ENCODE measurements around the gene PLP1. TPM values are rescaled to one million over a fixed set of nuclear protein-coding genes. Genes with fewer than 3 reads are reported as not detected.

The PLP1 gene
- total RNA-seq, 4 donors from 2014 or later: 0.19 to 6.2 (median 3.1) TPM

GRCh38 chrX:103793545-103793940, 16.9 kb downstream of the PLP1 start:
- Histone ChIP-seq H3K4me1 (no peaks in the 10 kb centered on the region), H3K4me3 (no peak overlapping the region), H3K27me3 (no peaks in the 10 kb centered on the region), H3K36me3 (no peaks in the 10 kb centered on the region), H3K9me3 (no peaks in the 10 kb centered on the region), H3K27ac (no peak overlapping the region)
- DNase-seq: no peak
- WGBS, 2 donors: 36 to 60% methylated on average over 2 of the region's 2 CpGs
- TF ChIP-seq POLR2A (IDR thresholded peaks at IDR 0.05): no peak
- intact Hi-C loops (cut with DNase I): no loop called here

GRCh38 chrX:103794119-103794518, 17.5 kb downstream of the PLP1 start:
- Histone ChIP-seq H3K36me3 (no peaks in the 10 kb centered on the region), H3K9me3 (no peaks in the 10 kb centered on the region), H3K27me3 (no peaks in the 10 kb centered on the region), H3K4me3 (no peak overlapping the region), H3K4me1 (no peaks in the 10 kb centered on the region), H3K27ac (no peak overlapping the region)
- 55 to 71% methylated on average over 1 to 4 of the region's 4 CpGs for WGBS, 2 donors
- TF ChIP-seq CTCF (IDR thresholded peaks at IDR 0.05): no peak
- TF ChIP-seq POLR2A (IDR thresholded peaks at IDR 0.05): no peak
- no peak for DNase-seq
- intact Hi-C loops (cut with DNase I): no loop called here

GRCh38 chrX:103797691-103798090, 21.1 kb downstream of the PLP1 start:
- TF ChIP-seq POLR2A (IDR thresholded peaks at IDR 0.05) (no peak), CTCF (IDR thresholded peaks at IDR 0.05) (no peak)

GRCh38 chrX:103800318-103800717, 23.7 kb downstream of the PLP1 start:
- Histone ChIP-seq H3K27me3 (no peaks in the 10 kb centered on the region), H3K4me1 (no peaks in the 10 kb centered on the region), H3K27ac (no peak overlapping the region), H3K36me3 (no peaks in the 10 kb centered on the region), H3K9me3 (no peaks in the 10 kb centered on the region), H3K4me3 (no peak overlapping the region)
- 55 to 69% methylated on average over 2 of the region's 2 CpGs for whole genome bisulfite sequencing, 2 donors
- intact Hi-C loops (cut with DNase I): no loop called here
- no peak for TF ChIP-seq POLR2A (IDR thresholded peaks at IDR 0.05)
- TF ChIP-seq CTCF (IDR thresholded peaks at IDR 0.05): no peak
- no peak for DNase-seq

More at GRCh38 chrX:103797691-103798090, 21.1 kb downstream of the PLP1 start:
- Histone ChIP-seq H3K36me3 (no peaks in the 10 kb centered on the region), H3K4me1 (no peaks in the 10 kb centered on the region), H3K27me3 (no peaks in the 10 kb centered on the region), H3K27ac (no peak overlapping the region), H3K9me3 (no peaks in the 10 kb centered on the region), H3K4me3 (no peak overlapping the region)
- DNase-seq: no peak
- intact Hi-C loops (cut with DNase I): no loop called here
- WGBS, 2 donors: 62 to 100% methylated on average over 1 to 2 of the region's 2 CpGs

- no peak overlapping the region for H3K4me3 ChIP-seq
- H3K27me3 ChIP-seq: no peaks in the 10 kb centered on the region
- H3K9me3 ChIP-seq: no peaks in the 10 kb centered on the region
- no peak overlapping the region for H3K27ac ChIP-seq
- no peak for TF ChIP-seq CTCF (IDR thresholded peaks at IDR 0.05)
- no peak for TF ChIP-seq POLR2A (IDR thresholded peaks at IDR 0.05)
- DNase-seq: no peak
- no peaks in the 10 kb centered on the region for H3K36me3 ChIP-seq
- no peaks in the 10 kb centered on the region for H3K4me1 ChIP-seq
- intact Hi-C loops (cut with DNase I): no loop called here
Measured at GRCh38 chrX:103805860-103806259, 29.2 kb downstream of the PLP1 start.

- Histone ChIP-seq H3K27ac (no peak overlapping the region), H3K4me1 (no peaks in the 10 kb centered on the region), H3K9me3 (no peaks in the 10 kb centered on the region), H3K27me3 (no peaks in the 10 kb centered on the region), H3K36me3 (no peaks in the 10 kb centered on the region), H3K4me3 (no peak overlapping the region)
- TF ChIP-seq POLR2A (IDR thresholded peaks at IDR 0.05) (no peak), CTCF (IDR thresholded peaks at IDR 0.05) (no peak)
- intact Hi-C loops (cut with DNase I): no loop called here
- WGBS, 2 donors: 63 to 71% methylated on average over 4 of the region's 4 CpGs
- DNase-seq: no peak
Measured at GRCh38 chrX:103806862-103807474, 30.3 kb downstream of the PLP1 start.

All from esophagus squamous epithelium (tissue), 5 donors.